Measurements from ENCODE around the gene FMN1. TPM values are rescaled to one million over a fixed set of nuclear protein-coding genes. Genes with fewer than 3 reads are reported as not detected.

The FMN1 gene
- total RNA-seq, 4 donors from 2014 or later = 2.6 to 6.6 (median 4.2) TPM

GRCh38 chr15:32942401-32942841 is 252.1 kb downstream of the FMN1 start:
- Histone ChIP-seq H3K4me1 (no peaks in the 10 kb centered on the region), H3K36me3 (no peaks in the 10 kb centered on the region), H3K9me3 (no peaks in the 10 kb centered on the region), H3K27ac (no peak overlapping the region), H3K27me3 (no peaks in the 10 kb centered on the region), H3K4me3 (no peak overlapping the region)
- TF ChIP-seq POLR2A (IDR thresholded peaks at IDR 0.05) (no peak), CTCF (IDR thresholded peaks at IDR 0.05 in 4 of 5, conservative IDR thresholded peaks at IDR 0.05 in 1 of 5) (no peak)
- in situ Hi-C loops (cut with MboI; ENCODE audit: low sequenced_read_pairs in 4 of 4) = no loop called here
- intact Hi-C loops (cut with DNase I; ENCODE audit: low total_unique reads) = no loop called here
- DNase-seq = no peak
- ATAC-seq = no peak

DNA sequence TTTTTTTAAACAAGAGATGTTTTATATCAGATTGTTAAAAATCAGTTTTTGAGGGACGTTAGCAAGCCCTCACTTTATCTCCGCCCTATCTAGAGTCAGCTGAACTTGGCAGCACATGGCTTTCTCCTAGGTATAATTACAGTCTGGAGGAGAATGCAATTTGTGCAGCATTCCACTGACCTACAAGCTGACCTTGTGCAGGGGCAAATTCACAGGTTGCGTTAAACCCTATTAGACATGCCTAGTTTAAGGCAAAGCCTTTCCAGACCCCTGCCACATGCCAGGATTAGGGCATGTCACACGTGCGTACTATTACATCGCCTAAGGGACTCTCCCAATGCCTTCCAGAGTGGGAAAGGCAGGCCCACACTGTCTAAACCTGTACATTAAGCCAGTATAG is 252.7 kb downstream of the FMN1 start:
- Histone ChIP-seq H3K36me3 (no peaks in the 10 kb centered on the region), H3K4me1 (no peaks in the 10 kb centered on the region), H3K27me3 (no peaks in the 10 kb centered on the region), H3K4me3 (no peak overlapping the region), H3K27ac (no peak overlapping the region), H3K9me3 (no peaks in the 10 kb centered on the region)
- ATAC-seq = no peak
- no peak for DNase-seq
- in situ Hi-C loops (cut with MboI; ENCODE audit: low sequenced_read_pairs in 4 of 4) = no loop called here
- TF ChIP-seq CTCF (IDR thresholded peaks at IDR 0.05 in 4 of 5, conservative IDR thresholded peaks at IDR 0.05 in 1 of 5) (no peak), POLR2A (IDR thresholded peaks at IDR 0.05) (no peak)
- intact Hi-C loops (cut with DNase I; ENCODE audit: low total_unique reads) = no loop called here

GRCh38 chr15:32936976-32937375 is 257.5 kb downstream of the FMN1 start:
- Histone ChIP-seq H3K36me3 (no peaks in the 10 kb centered on the region), H3K4me3 (no peak overlapping the region), H3K9me3 (no peaks in the 10 kb centered on the region), H3K4me1 (no peaks in the 10 kb centered on the region), H3K27me3 (no peaks in the 10 kb centered on the region), H3K27ac (no peak overlapping the region)
- ATAC-seq (no peak), DNase-seq (no peak)
- in situ Hi-C loops (cut with MboI; ENCODE audit: low sequenced_read_pairs in 4 of 4) = no loop called here
- intact Hi-C loops (cut with DNase I; ENCODE audit: low total_unique reads) = no loop called here
- TF ChIP-seq POLR2A (IDR thresholded peaks at IDR 0.05) (no peak), CTCF (IDR thresholded peaks at IDR 0.05 in 4 of 5, conservative IDR thresholded peaks at IDR 0.05 in 1 of 5) (no peak)

DNA sequence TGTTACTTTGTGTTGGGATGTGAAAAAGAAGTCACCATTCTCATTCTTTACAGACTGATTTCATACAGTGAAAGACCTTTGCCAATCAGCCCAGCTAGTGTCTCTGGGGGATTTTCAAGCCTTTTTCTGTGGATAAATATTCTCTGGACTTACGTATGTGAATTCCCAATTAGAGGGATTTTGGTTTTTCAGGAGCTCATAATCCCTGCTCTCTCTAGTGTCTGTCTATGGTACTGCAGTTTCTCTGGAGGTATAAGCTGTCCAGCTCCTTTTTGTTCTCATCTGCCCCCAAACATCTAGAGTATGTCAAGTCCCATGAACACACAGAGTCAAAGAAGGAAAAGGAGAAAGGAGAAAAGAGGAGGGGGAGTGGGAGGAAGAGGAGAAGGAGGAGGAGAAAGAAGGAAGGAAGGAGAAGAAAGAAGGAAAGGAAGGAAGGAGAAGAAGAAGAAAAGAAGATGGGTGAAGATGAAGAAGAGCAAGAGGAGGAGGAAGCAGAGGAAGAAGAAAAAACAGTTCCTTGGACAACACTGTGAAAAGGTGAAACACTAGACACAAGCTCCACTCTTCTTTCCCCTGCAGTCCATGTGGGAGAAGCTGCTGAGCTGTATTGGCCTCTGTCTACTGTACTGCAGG is 258.1 kb downstream of the FMN1 start:
- intact Hi-C loops (cut with DNase I; ENCODE audit: low total_unique reads) = no loop called here
- ATAC-seq (no peak), DNase-seq (no peak)
- Histone ChIP-seq H3K9me3 (no peaks in the 10 kb centered on the region), H3K27me3 (no peaks in the 10 kb centered on the region), H3K4me1 (no peaks in the 10 kb centered on the region), H3K4me3 (no peak overlapping the region), H3K27ac (no peak overlapping the region), H3K36me3 (no peaks in the 10 kb centered on the region)
- in situ Hi-C loops (cut with MboI; ENCODE audit: low sequenced_read_pairs in 4 of 4) = no loop called here
- TF ChIP-seq CTCF (IDR thresholded peaks at IDR 0.05 in 4 of 5, conservative IDR thresholded peaks at IDR 0.05 in 1 of 5) (peak in 1 of 5 experiments; percentile 21), POLR2A (IDR thresholded peaks at IDR 0.05) (no peak)

DNA sequence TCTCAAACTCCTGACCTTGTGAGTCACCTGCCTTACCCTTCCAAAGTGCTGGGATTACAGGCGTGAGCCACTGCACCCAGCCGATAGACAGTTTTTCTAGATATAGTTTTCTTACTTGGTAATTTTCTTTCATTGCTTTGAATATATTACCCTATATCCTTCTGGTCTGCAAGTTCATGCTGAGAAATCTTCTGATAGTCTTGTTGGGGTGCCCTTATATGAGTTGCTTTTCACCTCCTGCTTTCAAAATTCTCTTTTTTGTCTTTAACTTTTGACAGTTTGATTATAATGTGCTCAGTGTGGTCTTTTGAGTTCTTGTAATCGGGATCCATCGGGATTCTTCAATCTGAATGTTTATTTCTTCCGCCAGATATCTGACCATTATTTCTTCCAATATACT is 259.4 kb downstream of the FMN1 start:
- in situ Hi-C loops (cut with MboI; ENCODE audit: low sequenced_read_pairs in 4 of 4) = no loop called here
- H3K27me3 ChIP-seq = no peaks in the 10 kb centered on the region
- no peaks in the 10 kb centered on the region for H3K9me3 ChIP-seq
- no peak for ATAC-seq
- no peak for TF ChIP-seq POLR2A (IDR thresholded peaks at IDR 0.05)
- no peak for TF ChIP-seq CTCF (IDR thresholded peaks at IDR 0.05 in 4 of 5, conservative IDR thresholded peaks at IDR 0.05 in 1 of 5)
- H3K27ac ChIP-seq = no peak overlapping the region
- DNase-seq = no peak
- H3K36me3 ChIP-seq = no peaks in the 10 kb centered on the region
- no peak overlapping the region for H3K4me3 ChIP-seq
- intact Hi-C loops (cut with DNase I; ENCODE audit: low total_unique reads) = no loop called here
- H3K4me1 ChIP-seq = no peaks in the 10 kb centered on the region

Measured in gastrocnemius medialis (tissue), 4 donors.